Dendritic cell treated with granulocyte-macrophage colony-stimulating factor and Interleukin-4, amounts not matched to agents 40 ng/mL and 50 ng/mL, for 4 days (primary cell): ENCODE measurements around the gene RAPGEF3.

Experiments used
- H3K27ac Mint-ChIP-seq: one replicate; pipeline ENCODE4 v1.8.0; 2022; ENCODE audit warnings: mild to moderate bottlenecking, mixed read lengths
- H3K27me3 Mint-ChIP-seq: one replicate; pipeline ENCODE4 v1.8.0; 2022; ENCODE audit warnings: mild to moderate bottlenecking, mixed read lengths
- H3K36me3 Mint-ChIP-seq: one replicate; pipeline ENCODE4 v1.8.0; 2022; ENCODE audit warnings: low read depth, mixed read lengths
- H3K4me1 Mint-ChIP-seq: one replicate; pipeline ENCODE4 v1.8.0; 2022; ENCODE audit warnings: low read depth, mixed read lengths
- H3K4me3 Mint-ChIP-seq: one replicate; pipeline ENCODE4 v1.8.0; 2022; ENCODE audit warnings: mild to moderate bottlenecking, moderate library complexity, mixed read lengths
- H3K9me3 Mint-ChIP-seq: one replicate; pipeline ENCODE4 v1.8.0; 2022; ENCODE audit warnings: mixed read lengths
- intact Hi-C: fragments of 100-400 bp; cut with micrococcal nuclease; formaldehyde crosslinking; loops from one replicate; pipeline ENCODE4 v1.15.0; 2022

The RAPGEF3 gene

DNA sequence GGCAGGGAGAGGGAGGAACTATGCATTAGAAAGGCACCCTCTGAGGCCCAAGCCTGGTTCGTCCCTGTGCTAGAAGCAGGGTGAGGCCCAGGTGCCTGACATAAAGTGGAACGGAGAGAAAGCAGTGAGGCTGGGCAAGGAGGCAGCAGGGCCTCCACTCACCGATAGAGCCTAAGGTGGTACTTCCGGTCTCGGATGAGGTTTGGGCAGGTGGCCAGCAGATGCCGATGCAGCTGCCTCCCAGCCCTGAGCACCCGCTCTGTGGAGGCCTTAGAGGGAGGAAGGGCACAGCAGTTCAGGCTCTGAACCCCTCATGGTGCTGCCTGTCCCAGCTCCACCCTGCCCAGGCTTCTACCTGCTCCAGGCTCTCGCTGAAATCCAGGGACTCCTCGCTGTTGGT is 7.1 kb downstream of the RAPGEF3 start:
- intact Hi-C loops: no loop called here
- Mint-ChIP-seq H3K36me3 (no peaks in the 10 kb centered on the region), H3K4me1 (peaks cover 35% of the 10 kb centered on the region)

DNA sequence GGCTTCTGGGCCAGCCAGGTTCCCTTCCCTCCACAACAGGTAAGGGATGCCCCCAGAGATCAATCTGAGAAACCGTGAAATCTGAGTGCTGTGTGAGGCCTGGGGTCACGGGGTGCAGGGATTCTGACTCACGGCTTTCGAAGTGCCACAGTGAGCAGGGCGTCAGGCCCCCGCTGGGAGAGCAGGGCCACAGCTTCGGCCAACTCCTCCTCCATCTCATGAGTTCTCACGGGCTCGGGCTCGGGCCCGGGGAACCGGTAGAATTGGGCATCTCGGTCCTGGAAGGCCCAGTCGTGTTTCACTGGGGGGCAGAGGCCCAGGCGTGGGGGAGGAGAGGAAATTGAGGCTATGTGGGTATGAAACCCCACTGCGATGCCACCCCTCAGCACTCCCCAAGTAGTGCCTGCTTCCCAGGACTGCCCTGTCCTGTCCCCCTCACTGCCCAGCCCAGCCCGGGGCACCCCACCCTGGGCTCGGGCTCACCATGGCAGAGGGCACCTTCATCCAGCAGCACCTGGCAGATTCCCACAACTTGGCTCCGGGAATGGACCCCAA is 7.7 kb downstream of the RAPGEF3 start:
- no peak overlapping the region for H3K27ac Mint-ChIP-seq
- no peak overlapping the region for H3K4me3 Mint-ChIP-seq
- peaks cover 32% of the 10 kb centered on the region for H3K4me1 Mint-ChIP-seq
- intact Hi-C loops: no loop called here
- peaks cover 21% of the 10 kb centered on the region for H3K27me3 Mint-ChIP-seq
- no peaks in the 10 kb centered on the region for H3K9me3 Mint-ChIP-seq
- no peaks in the 10 kb centered on the region for H3K36me3 Mint-ChIP-seq

More for the DNA sequence above, 7.1 kb downstream of the RAPGEF3 start:
- H3K9me3 Mint-ChIP-seq: no peaks in the 10 kb centered on the region
- peaks cover 18% of the 10 kb centered on the region for H3K27me3 Mint-ChIP-seq
- H3K27ac Mint-ChIP-seq: no peak overlapping the region
- no peak overlapping the region for H3K4me3 Mint-ChIP-seq

DNA sequence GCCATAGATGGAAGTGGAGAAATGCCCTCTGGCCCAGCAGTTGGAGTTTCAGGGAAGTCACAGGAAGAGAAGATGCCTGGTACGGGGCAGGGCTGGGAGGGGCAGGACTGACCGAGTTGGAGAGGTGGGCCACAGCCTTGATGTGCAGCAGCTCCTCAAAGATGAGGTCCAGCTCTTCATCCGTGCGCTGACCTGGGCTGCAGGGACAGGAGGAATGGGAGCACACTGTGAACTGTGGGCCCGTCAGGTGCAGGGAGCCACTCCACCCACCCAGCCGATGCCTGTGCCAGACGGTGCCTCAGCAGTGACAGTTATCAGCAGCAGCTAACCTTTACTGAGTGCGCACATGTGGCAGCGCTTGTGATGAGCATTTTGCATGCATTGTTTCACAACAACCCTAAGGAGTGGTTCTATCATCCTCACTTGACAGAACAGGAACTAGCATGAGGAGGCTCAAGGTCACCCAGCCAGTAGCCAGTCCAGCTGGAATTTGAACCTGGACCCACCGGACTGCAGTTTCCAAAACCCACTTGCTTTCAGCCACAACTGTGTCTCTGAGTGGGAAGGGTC is 8.4 kb downstream of the RAPGEF3 start:
- no peaks in the 10 kb centered on the region for H3K9me3 Mint-ChIP-seq
- H3K27ac Mint-ChIP-seq: no peak overlapping the region
- no peak overlapping the region for H3K4me3 Mint-ChIP-seq
- intact Hi-C loops: no loop called here
- H3K4me1 Mint-ChIP-seq: peaks cover 26% of the 10 kb centered on the region
- peaks cover 25% of the 10 kb centered on the region for H3K27me3 Mint-ChIP-seq
- no peaks in the 10 kb centered on the region for H3K36me3 Mint-ChIP-seq

DNA sequence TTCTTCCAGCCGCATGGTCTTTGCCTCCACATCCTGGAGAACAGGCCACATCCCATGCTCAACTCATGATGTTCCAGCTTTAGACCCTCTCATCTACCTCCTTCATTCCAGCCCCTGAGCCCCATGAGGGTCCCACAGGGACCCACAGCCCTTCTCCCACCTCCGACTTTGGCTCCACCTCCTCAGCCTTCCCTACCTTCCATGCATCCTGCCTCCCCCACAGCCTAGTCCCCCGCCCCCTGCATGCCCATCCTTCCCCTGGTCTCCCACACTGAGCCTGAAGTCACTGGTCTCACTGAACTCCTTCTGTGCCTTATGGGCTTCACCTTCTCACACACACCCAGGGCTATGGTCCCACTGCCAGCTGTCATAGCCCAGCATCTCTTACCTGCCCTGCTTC is 9.8 kb downstream of the RAPGEF3 start:
- Mint-ChIP-seq H3K9me3 (no peaks in the 10 kb centered on the region), H3K27ac (no peak overlapping the region), H3K36me3 (no peaks in the 10 kb centered on the region), H3K27me3 (peaks cover 36% of the 10 kb centered on the region), H3K4me3 (no peak overlapping the region), H3K4me1 (peaks cover 24% of the 10 kb centered on the region)
- intact Hi-C loops: no loop called here

DNA sequence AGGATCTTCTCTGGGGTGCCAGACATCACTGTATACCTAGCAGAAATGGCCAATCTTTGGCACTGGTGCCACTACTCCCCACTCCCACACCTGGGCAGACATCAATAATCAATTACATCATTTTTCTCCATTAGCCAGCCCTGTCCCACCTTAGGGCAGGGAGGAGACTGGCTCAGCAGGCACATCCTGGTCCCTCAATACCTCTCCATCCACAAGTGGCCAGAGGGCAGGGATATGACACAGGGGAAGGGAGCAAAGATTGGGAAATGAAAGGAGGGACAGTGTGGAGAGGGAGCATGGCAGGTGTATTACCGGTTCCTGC is 10.2 kb downstream of the RAPGEF3 start:
- no peak overlapping the region for H3K4me3 Mint-ChIP-seq
- no peaks in the 10 kb centered on the region for H3K36me3 Mint-ChIP-seq
- peaks cover 24% of the 10 kb centered on the region for H3K4me1 Mint-ChIP-seq
- peaks cover 40% of the 10 kb centered on the region for H3K27me3 Mint-ChIP-seq
- no peaks in the 10 kb centered on the region for H3K9me3 Mint-ChIP-seq
- intact Hi-C loops: no loop called here
- H3K27ac Mint-ChIP-seq: no peak overlapping the region

DNA sequence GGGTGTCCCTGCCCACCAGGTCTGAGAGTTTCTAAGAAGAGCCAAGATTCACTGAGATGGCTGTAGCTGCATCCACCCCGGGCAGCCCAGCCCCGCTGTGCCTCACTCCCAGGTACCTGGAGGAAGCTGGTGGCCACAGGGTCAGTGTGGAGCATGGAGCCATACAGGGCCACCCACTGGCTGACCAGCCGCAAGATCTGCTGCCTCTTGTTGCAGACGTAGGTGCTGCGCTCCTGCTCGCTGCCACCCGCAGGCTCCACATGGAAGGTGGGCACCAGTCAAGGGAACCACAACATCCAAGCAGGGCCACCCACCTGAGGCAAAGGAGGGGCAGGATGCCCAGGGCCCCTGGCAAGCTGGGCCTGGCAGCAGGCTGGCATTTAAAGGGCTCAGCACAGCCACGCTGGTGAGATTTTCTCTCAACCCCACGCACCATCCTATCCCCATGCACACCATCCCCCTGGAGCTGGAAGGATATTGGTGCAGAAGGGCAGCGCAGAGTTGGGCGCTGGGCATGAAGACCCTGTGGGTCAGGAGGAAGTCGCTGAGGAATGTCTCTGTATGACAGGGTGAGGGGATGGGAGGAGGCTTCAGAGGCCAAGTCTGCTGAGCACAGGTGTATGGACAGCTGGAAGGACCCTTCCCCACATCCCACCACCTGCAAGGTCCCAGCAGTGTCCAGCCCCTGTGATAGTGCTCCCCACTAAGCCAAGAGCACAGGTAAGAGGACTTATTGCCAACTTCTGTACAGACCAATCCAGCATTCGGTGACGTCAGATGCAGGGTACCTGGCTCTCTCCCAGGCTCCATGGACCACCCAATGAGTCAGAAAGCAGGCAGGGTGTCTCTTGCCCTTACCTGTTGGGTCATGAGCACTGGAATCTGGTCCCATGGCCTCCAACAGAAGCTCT is 10.8 kb downstream of the RAPGEF3 start:
- H3K9me3 Mint-ChIP-seq: no peaks in the 10 kb centered on the region
- H3K36me3 Mint-ChIP-seq: no peaks in the 10 kb centered on the region
- intact Hi-C loops: no loop called here
- peaks cover 44% of the 10 kb centered on the region for H3K27me3 Mint-ChIP-seq
- H3K27ac Mint-ChIP-seq: no peak overlapping the region
- no peak overlapping the region for H3K4me3 Mint-ChIP-seq
- peaks cover 19% of the 10 kb centered on the region for H3K4me1 Mint-ChIP-seq

DNA sequence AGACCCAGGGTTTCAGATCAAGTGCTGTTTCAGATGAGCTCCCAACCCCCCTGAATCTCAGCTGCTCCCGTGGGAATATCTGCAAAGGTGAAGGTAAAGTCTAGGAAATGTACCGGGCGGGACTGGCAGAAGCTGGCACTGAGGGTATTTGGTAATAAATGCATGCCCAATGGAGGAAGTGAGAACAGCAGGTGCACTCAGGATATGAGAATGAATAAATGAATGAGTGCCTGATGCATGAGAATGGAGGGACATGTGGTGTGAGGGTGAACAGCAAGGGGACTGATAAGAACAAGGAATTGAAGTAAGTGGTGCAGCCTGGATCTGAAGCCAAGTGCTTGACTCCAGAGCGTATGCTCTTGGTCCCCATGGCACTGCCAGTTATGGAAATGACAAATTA is 11.6 kb downstream of the RAPGEF3 start:
- H3K4me1 Mint-ChIP-seq: peaks cover 19% of the 10 kb centered on the region
- intact Hi-C loops: no loop called here
- no peaks in the 10 kb centered on the region for H3K9me3 Mint-ChIP-seq
- no peaks in the 10 kb centered on the region for H3K36me3 Mint-ChIP-seq
- H3K27me3 Mint-ChIP-seq: peaks cover 44% of the 10 kb centered on the region
- no peak overlapping the region for H3K4me3 Mint-ChIP-seq
- no peak overlapping the region for H3K27ac Mint-ChIP-seq

DNA sequence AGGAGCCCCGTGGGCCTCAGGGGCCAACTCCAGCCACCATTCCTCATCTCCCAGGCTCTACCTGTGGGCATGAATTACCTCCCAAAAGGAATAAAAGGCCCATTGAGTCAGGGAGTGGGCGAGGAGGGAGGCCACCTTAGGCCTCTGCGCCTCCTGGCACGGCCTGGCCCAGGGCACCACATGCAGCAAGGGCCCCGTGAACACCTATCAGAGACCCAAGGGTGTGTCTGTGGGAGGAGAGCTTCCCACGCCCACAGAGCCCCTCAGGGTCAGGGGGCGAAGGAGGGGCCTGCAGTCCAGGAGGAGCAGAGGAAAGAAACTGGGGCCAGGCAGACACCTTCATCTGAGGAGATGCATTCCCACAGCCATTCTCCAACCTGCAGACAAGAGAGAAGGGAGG is 12.2 kb downstream of the RAPGEF3 start:
- Mint-ChIP-seq H3K27me3 (peaks cover 44% of the 10 kb centered on the region), H3K27ac (no peak overlapping the region)
- intact Hi-C loops: no loop called here

DNA sequence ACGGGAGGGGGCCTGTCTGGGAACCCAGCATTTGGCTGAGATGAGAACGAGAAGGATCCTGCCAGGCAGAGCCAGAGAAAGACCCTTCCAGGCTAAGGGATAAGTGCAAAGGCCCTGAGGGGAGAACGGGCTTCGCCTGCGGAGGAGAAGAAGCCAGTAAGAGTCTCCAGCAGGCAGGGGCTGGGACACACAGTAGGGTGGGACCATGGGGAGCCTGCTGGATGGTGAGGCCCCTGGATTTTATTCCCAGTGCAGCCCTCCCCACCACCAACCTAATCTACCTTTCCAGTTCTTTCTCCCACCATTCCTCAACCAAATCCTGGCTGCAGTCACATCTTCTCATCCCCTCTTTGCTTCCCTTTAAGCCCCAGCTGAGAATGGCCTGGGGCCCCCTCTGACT is 12.6 kb downstream of the RAPGEF3 start:
- Mint-ChIP-seq H3K36me3 (no peaks in the 10 kb centered on the region), H3K4me3 (no peak overlapping the region), H3K9me3 (no peaks in the 10 kb centered on the region), H3K27ac (no peak overlapping the region), H3K27me3 (peaks cover 45% of the 10 kb centered on the region), H3K4me1 (peaks cover 26% of the 10 kb centered on the region)
- intact Hi-C loops: no loop called here

More for the DNA sequence above, 12.2 kb downstream of the RAPGEF3 start:
- Mint-ChIP-seq H3K9me3 (no peaks in the 10 kb centered on the region), H3K4me1 (peaks cover 21% of the 10 kb centered on the region), H3K4me3 (no peak overlapping the region), H3K36me3 (no peaks in the 10 kb centered on the region)

DNA sequence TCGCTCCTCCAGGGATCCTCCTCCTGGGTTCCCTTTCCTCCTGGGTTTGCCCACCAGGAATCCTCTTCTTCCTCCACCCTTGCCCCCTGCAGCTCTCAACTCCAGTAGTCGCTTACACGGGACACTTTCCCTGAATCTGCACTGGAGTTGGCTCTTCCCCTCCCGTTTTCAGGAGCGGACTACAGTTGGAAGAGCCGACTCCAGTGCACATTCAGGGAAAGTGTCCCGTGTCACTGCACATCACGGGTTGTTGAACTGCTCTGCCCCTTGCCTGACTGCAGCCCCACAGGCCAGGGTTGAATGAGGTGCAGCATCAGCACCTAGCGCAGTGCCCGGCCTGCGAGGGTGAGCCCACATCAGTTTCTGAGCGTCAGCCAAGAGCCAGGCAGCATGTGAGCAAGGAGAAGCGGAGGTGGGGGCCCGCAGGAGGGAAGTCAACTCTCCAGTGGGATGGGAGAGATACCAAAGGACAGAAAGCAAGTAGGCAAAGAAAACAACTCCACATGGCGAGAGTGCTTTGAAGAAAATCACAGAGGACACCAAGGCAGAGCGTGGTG is 13.1 kb downstream of the RAPGEF3 start:
- intact Hi-C loops: no loop called here
- peaks cover 27% of the 10 kb centered on the region for H3K4me1 Mint-ChIP-seq
- H3K27ac Mint-ChIP-seq: no peak overlapping the region
- no peaks in the 10 kb centered on the region for H3K36me3 Mint-ChIP-seq
- H3K4me3 Mint-ChIP-seq: no peak overlapping the region
- no peaks in the 10 kb centered on the region for H3K9me3 Mint-ChIP-seq
- peaks cover 45% of the 10 kb centered on the region for H3K27me3 Mint-ChIP-seq

DNA sequence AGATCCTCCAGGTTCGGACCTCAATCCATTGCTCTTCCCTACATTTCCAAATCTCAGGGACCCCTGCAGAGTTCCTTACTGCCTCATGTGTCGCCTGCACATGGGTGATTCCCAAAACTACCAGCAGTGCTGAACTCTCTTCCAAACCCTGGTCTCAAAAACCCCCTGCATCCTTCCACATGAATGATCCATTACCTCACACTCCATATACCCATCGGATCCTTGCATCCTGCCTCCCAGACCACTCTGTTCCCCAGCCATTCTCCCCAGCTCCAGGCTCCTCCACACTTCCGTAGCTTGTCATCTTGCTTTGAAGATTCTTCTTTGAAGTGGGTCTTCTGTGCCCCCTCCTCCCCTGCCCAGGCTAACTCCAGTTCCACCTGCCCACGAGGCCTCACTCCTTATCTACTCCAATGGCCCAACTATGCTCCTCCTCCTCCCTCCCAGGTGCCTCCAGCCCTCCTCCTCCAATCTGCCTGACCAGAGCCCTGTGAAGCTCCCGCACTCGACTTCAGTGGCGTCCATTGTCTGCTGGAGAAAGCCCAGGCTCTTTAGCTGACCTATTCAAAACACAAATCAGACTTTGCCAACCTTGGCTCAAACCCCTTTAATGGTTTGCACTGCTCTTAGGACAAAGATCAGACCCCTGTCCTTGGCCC is 13.8 kb downstream of the RAPGEF3 start:
- Mint-ChIP-seq H3K4me3 (no peak overlapping the region), H3K27ac (no peak overlapping the region), H3K4me1 (peaks cover 27% of the 10 kb centered on the region), H3K9me3 (no peaks in the 10 kb centered on the region), H3K27me3 (peaks cover 49% of the 10 kb centered on the region), H3K36me3 (no peaks in the 10 kb centered on the region)
- intact Hi-C loops: no loop called here

DNA sequence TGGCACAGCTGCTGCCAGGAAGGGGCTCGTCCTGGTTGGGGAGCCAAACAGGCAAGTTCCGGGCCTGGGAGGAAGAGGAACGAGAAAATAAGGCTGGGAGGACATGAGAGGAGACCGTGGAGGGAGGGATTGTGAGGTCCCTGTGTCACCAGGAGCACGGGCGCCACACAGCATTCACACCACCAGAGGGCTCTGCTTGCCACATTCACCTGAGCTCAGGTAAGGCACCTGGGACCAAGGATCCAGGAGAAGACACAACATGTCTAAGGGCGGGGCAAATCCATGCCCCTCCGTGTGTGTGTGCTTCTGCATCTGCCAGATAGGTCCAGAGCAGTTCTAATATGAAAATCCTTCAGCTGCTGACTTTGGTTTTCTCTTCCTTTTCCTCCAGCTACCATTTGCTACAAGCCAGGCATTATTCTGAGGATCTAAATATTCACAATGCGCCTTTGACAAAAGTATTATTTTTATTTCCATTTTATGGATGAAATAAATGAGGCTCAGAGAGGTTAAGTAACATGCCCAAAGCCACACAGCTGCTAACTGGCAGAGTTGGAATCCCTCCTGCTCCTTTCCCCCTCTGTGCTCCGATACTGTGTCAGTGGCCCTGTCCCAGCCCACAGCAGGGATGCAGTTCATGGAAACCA is 14.6 kb downstream of the RAPGEF3 start:
- Mint-ChIP-seq H3K4me1 (peaks cover 32% of the 10 kb centered on the region), H3K9me3 (no peaks in the 10 kb centered on the region), H3K27ac (peak overlapping the region; percentile 10), H3K27me3 (peaks cover 52% of the 10 kb centered on the region), H3K4me3 (no peak overlapping the region), H3K36me3 (no peaks in the 10 kb centered on the region)
- intact Hi-C loops: no loop called here

DNA sequence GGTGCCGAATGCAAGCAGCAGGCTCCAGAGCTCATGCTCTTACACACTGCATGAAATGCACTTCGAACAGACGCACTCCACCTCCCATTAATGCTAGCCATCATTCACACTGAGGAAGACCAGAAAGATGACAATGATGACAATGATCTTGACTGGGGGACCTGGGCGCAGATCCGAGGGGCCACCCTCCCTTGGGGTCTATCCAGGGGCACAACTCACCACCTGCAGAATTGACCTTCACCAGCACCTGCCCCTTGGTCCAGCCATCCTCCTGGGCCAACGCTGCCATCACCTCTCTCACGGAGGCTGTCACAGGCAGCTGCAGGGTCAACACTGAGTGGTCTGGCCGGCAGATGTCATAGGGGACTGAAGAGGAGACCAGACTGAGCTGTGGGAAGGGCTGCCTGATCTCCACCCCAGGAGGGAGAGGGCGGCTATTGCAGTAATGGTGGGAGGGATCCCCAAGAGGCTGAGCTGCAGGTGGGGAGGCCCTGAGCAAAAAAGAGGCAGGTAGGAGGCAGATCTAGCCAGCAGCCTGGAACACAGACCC is 15.3 kb downstream of the RAPGEF3 start:
- Mint-ChIP-seq H3K4me3 (no peak overlapping the region), H3K36me3 (no peaks in the 10 kb centered on the region), H3K9me3 (no peaks in the 10 kb centered on the region), H3K27me3 (peaks cover 46% of the 10 kb centered on the region), H3K4me1 (peaks cover 32% of the 10 kb centered on the region), H3K27ac (peak overlapping the region; percentile 10)
- intact Hi-C loops: no loop called here
